BLaER1 (cell line): ENCODE results near the gene TMEM163.

Experiments used
- H3K27ac ChIP-seq: shearing (Covaris generic); formaldehyde crosslinking; 2 replicates; pipeline ENCODE4 v1.8.1; 2022
- H3K27me3 ChIP-seq: shearing (Covaris generic); formaldehyde crosslinking; 2 replicates; pipeline ENCODE4 v1.8.1; 2022
- H3K36me3 ChIP-seq: shearing (Covaris generic); formaldehyde crosslinking; 2 replicates; pipeline ENCODE4 v1.8.1; 2022
- H3K4me1 ChIP-seq: shearing (Covaris generic); formaldehyde crosslinking; 2 replicates; pipeline ENCODE4 v1.8.1; 2022
- H3K4me2 ChIP-seq: shearing (Covaris generic); formaldehyde crosslinking; 2 replicates; pipeline ENCODE4 v1.8.1; 2022
- H3K4me3 ChIP-seq: shearing (Covaris generic); formaldehyde crosslinking; 2 replicates; pipeline ENCODE4 v1.8.1; 2022
- H3K9ac ChIP-seq: shearing (Covaris generic); formaldehyde crosslinking; 2 replicates; pipeline ENCODE4 v1.8.1; 2022
- H3K9me3 ChIP-seq: shearing (Covaris generic); formaldehyde crosslinking; 2 replicates; pipeline ENCODE4 v1.8.1; 2022
- H4K20me1 ChIP-seq: shearing (Covaris generic); formaldehyde crosslinking; 2 replicates; pipeline ENCODE4 v1.8.1; 2022
- Cebpa-rat ChIP-seq: shearing (Covaris generic); IDR thresholded peaks from 2 replicates; pipeline ENCODE4 v1.8.1; 2022

Gene TMEM163

DNA sequence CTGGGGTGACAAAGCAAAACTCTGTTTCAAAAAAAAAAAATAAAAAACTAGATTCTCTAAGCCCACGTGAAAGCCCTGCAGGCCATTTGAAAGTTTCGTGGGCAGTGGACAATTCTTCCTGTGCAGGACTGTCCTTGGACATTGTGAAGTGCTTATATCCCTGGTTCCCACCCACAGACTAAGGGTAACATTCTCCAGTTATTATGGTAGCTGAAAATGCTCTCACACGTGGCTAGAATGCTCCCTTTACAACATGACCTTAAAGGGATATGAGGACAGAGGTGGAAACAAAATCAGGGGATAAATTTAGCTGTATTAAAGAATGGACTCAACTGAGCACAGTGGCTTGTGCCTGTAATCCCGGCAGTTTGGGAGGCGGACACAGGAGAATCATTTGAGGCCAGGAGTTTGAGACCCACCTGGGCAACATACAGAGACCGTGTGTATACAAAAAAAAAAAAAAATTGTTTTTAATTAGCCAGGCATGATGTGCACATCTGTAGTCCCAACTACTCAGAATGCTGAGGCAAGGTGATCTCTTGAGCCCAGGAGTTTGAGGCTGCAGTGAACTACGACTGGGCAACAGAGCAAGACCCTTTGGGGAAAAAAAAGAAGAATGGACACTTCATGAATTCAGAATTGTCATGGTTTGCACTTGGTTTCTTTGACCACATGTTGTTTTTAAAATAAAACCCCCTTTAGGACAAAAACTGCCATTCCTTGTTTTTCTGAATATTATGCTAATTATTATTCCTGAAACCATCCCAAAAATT lies 297.1 kb downstream of the TMEM163 start:
- Histone ChIP-seq H3K4me3 (no peak overlapping the region), H3K36me3 (peaks cover 97% of the 10 kb centered on the region), H3K4me1 (peaks cover 11% of the 10 kb centered on the region), H3K9ac (no peak overlapping the region), H4K20me1 (peaks cover 5% of the 10 kb centered on the region; the same call in 1 of the 2 replicates), H3K27me3 (no peaks in the 10 kb centered on the region), H3K27ac (no peak overlapping the region), H3K9me3 (no peaks in the 10 kb centered on the region), H3K4me2 (no peak overlapping the region)
- TF ChIP-seq Cebpa-rat, result no peak

- Histone ChIP-seq H3K4me1 (peaks cover 11% of the 10 kb centered on the region), H3K27me3 (no peaks in the 10 kb centered on the region), H3K9ac (no peak overlapping the region), H3K36me3 (peaks cover 97% of the 10 kb centered on the region), H3K4me3 (no peak overlapping the region), H3K4me2 (no peak overlapping the region), H3K9me3 (no peaks in the 10 kb centered on the region), H3K27ac (no peak overlapping the region), H4K20me1 (peaks cover 4% of the 10 kb centered on the region; the same call in 1 of the 2 replicates)
- no peak for TF ChIP-seq Cebpa-rat
These were observed 297.9 kb downstream of the TMEM163 start for GRCh38 chr2:134420920-134421319.

- Histone ChIP-seq H3K36me3 (peaks cover 97% of the 10 kb centered on the region), H3K27ac (no peak overlapping the region)
These were observed 298.5 kb downstream of the TMEM163 start for GRCh38 chr2:134420259-134420658.

GRCh38 chr2:134417968-134418582 lies 300.7 kb downstream of the TMEM163 start:
- Histone ChIP-seq H3K36me3 (peaks cover 95% of the 10 kb centered on the region), H4K20me1 (no peaks in the 10 kb centered on the region; the same call in 1 of the 2 replicates), H3K4me2 (no peak overlapping the region), H3K4me1 (peaks cover 37% of the 10 kb centered on the region), H3K9me3 (no peaks in the 10 kb centered on the region), H3K9ac (no peak overlapping the region), H3K27me3 (no peaks in the 10 kb centered on the region), H3K27ac (no peak overlapping the region), H3K4me3 (no peak overlapping the region)
- TF ChIP-seq Cebpa-rat, result no peak

More at GRCh38 chr2:134420259-134420658, 298.5 kb downstream of the TMEM163 start:
- Histone ChIP-seq H4K20me1 (no peaks in the 10 kb centered on the region; the same call in 1 of the 2 replicates), H3K27me3 (no peaks in the 10 kb centered on the region), H3K4me2 (no peak overlapping the region), H3K9me3 (no peaks in the 10 kb centered on the region), H3K9ac (no peak overlapping the region), H3K4me1 (peaks cover 16% of the 10 kb centered on the region), H3K4me3 (no peak overlapping the region)
- no peak for TF ChIP-seq Cebpa-rat

DNA sequence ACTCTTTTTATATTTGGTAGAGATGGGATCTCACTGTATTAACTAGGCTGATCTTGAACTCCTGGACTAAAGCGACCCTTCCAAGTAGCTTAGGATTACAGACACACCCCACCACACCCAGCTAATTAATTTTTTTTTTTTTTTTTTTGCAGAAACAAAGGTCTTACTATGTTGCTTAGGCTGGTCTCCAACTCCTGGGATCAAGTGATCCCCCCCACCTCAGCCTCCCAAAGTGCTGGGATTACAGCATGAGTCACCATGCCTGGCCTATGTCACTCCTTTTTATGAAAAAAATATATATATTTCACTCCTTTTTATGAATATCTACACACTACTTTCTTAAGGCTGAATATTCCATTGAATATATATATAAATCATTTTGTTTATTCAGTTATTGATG lies 302.2 kb downstream of the TMEM163 start:
- no peak overlapping the region for H3K27ac ChIP-seq
- H3K9me3 ChIP-seq, result no peaks in the 10 kb centered on the region
- no peak overlapping the region for H3K4me3 ChIP-seq
- H3K4me2 ChIP-seq, result no peak overlapping the region
- H3K36me3 ChIP-seq, result peaks cover 82% of the 10 kb centered on the region
- no peaks in the 10 kb centered on the region; the same call in 1 of the 2 replicates for H4K20me1 ChIP-seq
- H3K4me1 ChIP-seq, result peaks cover 49% of the 10 kb centered on the region
- H3K27me3 ChIP-seq, result no peaks in the 10 kb centered on the region
- no peak overlapping the region for H3K9ac ChIP-seq
- TF ChIP-seq Cebpa-rat, result no peak

DNA sequence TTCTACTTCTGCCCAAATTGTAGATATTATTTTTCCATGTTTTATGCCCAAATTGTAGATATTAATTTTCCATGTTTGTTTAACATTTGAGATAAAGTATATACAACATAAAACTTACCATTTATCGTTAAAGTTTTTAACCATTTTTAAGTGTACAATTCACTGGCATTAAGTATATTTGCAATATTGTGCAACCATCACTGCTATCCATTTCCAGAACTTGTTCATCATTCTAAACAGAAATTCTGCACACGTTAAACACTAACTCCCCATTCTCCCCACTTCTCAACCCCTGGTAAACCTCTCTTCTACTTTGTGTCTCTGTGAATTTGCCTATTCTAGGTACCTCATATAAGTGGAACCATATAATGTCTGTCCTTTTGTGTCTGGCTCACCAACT lies 302.8 kb downstream of the TMEM163 start:
- H3K27me3 ChIP-seq, result no peaks in the 10 kb centered on the region

GRCh38 chr2:134413912-134414311 lies 304.9 kb downstream of the TMEM163 start:
- no peaks in the 10 kb centered on the region for H3K27me3 ChIP-seq
- H3K27ac ChIP-seq, result no peak overlapping the region
- no peak overlapping the region for H3K9ac ChIP-seq
- no peak for TF ChIP-seq Cebpa-rat
- peaks cover 56% of the 10 kb centered on the region for H3K36me3 ChIP-seq
- H3K4me3 ChIP-seq, result no peak overlapping the region
- H3K4me2 ChIP-seq, result peak overlapping the region; percentile 86
- H3K4me1 ChIP-seq, result peaks cover 66% of the 10 kb centered on the region
- H3K9me3 ChIP-seq, result no peaks in the 10 kb centered on the region
- no peaks in the 10 kb centered on the region; the same call in 1 of the 2 replicates for H4K20me1 ChIP-seq

More for the DNA sequence above, 302.8 kb downstream of the TMEM163 start:
- Histone ChIP-seq H3K27ac (no peak overlapping the region), H3K9ac (no peak overlapping the region), H3K4me2 (no peak overlapping the region), H3K9me3 (no peaks in the 10 kb centered on the region), H3K36me3 (peaks cover 76% of the 10 kb centered on the region), H3K4me3 (no peak overlapping the region), H3K4me1 (peaks cover 55% of the 10 kb centered on the region), H4K20me1 (no peaks in the 10 kb centered on the region; the same call in 1 of the 2 replicates)
- TF ChIP-seq Cebpa-rat, result no peak

DNA sequence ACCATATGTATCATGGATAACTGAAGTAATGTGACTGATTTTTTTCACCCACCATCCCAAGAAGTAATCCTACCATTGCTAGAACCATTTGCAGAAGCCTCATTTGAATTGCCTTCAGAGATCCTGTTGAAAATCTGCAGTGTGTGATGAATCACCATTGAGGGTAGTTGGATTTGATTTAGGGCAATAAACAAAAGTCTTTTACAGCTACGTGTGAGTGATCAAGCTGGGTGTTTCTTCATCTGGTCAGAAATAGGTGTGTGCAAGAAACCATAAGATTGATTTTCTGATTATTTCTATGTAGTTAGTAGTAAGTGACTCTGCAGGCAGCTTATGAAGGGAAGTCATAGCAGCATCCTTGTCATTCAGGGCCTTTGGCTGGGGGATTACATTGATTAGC lies 305.4 kb downstream of the TMEM163 start:
- Histone ChIP-seq H3K4me3 (no peak overlapping the region), H3K27me3 (no peaks in the 10 kb centered on the region), H4K20me1 (no peaks in the 10 kb centered on the region), H3K4me2 (peak overlapping the region; percentile 86), H3K27ac (peak overlapping the region; percentile 93), H3K4me1 (peaks cover 71% of the 10 kb centered on the region), H3K9ac (peak overlapping the region; percentile 67; the same call in 1 of the 2 replicates), H3K36me3 (peaks cover 52% of the 10 kb centered on the region), H3K9me3 (no peaks in the 10 kb centered on the region)
- TF ChIP-seq Cebpa-rat, result no peak

GRCh38 chr2:134412639-134412999 lies 306.2 kb downstream of the TMEM163 start:
- Histone ChIP-seq H3K27me3 (no peaks in the 10 kb centered on the region), H3K36me3 (peaks cover 47% of the 10 kb centered on the region), H3K9me3 (no peaks in the 10 kb centered on the region), H3K4me1 (peaks cover 79% of the 10 kb centered on the region), H3K27ac (peak overlapping the region; percentile 93), H4K20me1 (no peaks in the 10 kb centered on the region), H3K9ac (peak overlapping the region; percentile 67), H3K4me2 (peak overlapping the region; percentile 86), H3K4me3 (peak overlapping the region; percentile 42; the same call in 1 of the 2 replicates)
- TF ChIP-seq Cebpa-rat, result no peak
